Fibroblast of pulmonary artery (primary cell): ENCODE data around the gene NEK9.

Experiments used
- DNase-seq: peaks from one replicate; pipeline ENCODE4 v3.0.0-alpha.2; 2010; ENCODE audit warnings: low read depth
- H3K4me3 ChIP-seq: replicated peaks from 2 replicates; pipeline ENCODE4 v1.5.1; 2011; ENCODE audit warnings: low read depth, mild to moderate bottlenecking, control low read depth, low read length, moderate library complexity
- CTCF ChIP-seq: IDR thresholded peaks from 2 replicates; pipeline ENCODE4 v1.5.1; 2011; ENCODE audit warnings: mild to moderate bottlenecking, control low read depth, low read length, inconsistent platforms; ENCODE audit errors: missing control alignments

The NEK9 gene

GRCh38 chr14:75032939-75033338 lies 93.9 kb downstream of the NEK9 start:
- DNase-seq, result no peak
- H3K4me3 ChIP-seq, result no peak overlapping the region
- no peak for TF ChIP-seq CTCF

GRCh38 chr14:75030147-75030546 lies 96.7 kb downstream of the NEK9 start:
- no peak overlapping the region for H3K4me3 ChIP-seq
- no peak for DNase-seq
- TF ChIP-seq CTCF, result no peak
